K562 (cell line): Measurements from ENCODE around the gene AGFG2. TPM values are rescaled to one million over a fixed set of nuclear protein-coding genes. Genes with fewer than 3 reads are reported as not detected.
A peak's percentile ranks its signal among the peaks of the same experiment; 100 is the strongest.

Source experiments
- ATAC-seq: fragments of 200-7000 bp; cut with Tn5 transposase; 3 replicates; pipeline ENCODE4 v1.9.1; 2020; ENCODE audit warnings: moderate library complexity
- BruUV-seq: library from RNA; stranded (reverse); fragments of 400-500 nt; replicated peaks from 2 replicates; lab custom pipeline; 2021; lab: Mats Ljungman, UMichigan
- CTCF ChIA-PET: fragments of 300-600 bp; formaldehyde crosslinking; extraction: SDS; loops from one replicate; lab custom pipeline; 2021; ENCODE audit warnings: low intra/inter-chr PET ratio; lab: Yijun Ruan, JAX
- POLR2A ChIA-PET: fragments of 300-600, 350-650 bp; sonication (Branson Sonifier 250); formaldehyde crosslinking; extraction: SDS; loops from one replicate; lab custom pipeline; 2021; ENCODE audit warnings: antibody characterized with exemption, inconsistent platforms; lab: Yijun Ruan, JAX
- DNase-seq, 4 experiments: peaks; one replicate each; pipeline versions ENCODE4 v3.0.0 to v3.0.0-alpha.2; 2011 to 2018; ENCODE audit warnings: low spot score in 3 of 4, mixed read lengths in 3 of 4; ENCODE audit errors: extremely low read depth in 1 of 4
- FAIRE-seq: peaks from 2 replicates; lab custom pipeline; 2011; peaks lifted over from hg19 to GRCh38; lab: Jason Lieb, UNC
- H2AFZ ChIP-seq: 2 replicates; pipeline ENCODE4 v1.6.0; 2011; ENCODE audit warnings: low read depth, low read length, control low read depth, inconsistent platforms
- H3K27ac ChIP-seq: fragments of 200-600 bp; 3 replicates; pipeline ENCODE4 v1.8.0; 2011; ENCODE audit warnings: low read depth, mild to moderate bottlenecking, control low read depth, inconsistent platforms, low read length, moderate library complexity, mixed read lengths; ENCODE audit errors: extremely low read depth
- H3K27me3 ChIP-seq, 2 experiments: fragments of 300-600 bp in 1 of 2; 2 replicates in 1 of 2; 3 replicates in 1 of 2; pipeline versions ENCODE4 v1.6.0 to v1.8.0; 2011; ENCODE audit warnings: inconsistent platforms in 2 of 2, low read length in 2 of 2, mild to moderate bottlenecking in 1 of 2, mixed read lengths in 1 of 2, moderate library complexity in 1 of 2; ENCODE audit not compliant: control insufficient read depth in 2 of 2, insufficient read depth in 2 of 2
- H3K36me3 ChIP-seq: fragments of 300-600 bp; 3 replicates; pipeline ENCODE4 v1.8.0; 2011; ENCODE audit warnings: mild to moderate bottlenecking, low read length, inconsistent platforms; ENCODE audit not compliant: control insufficient read depth, insufficient read depth
- H3K4me1 ChIP-seq, 2 experiments: fragments of 200-600 bp in 1 of 2; replicated peaks in 1 of 2; 2 replicates in 1 of 2; 3 replicates in 1 of 2; pipeline versions ENCODE4 v1.5.1 to v1.8.0; 2011; ENCODE audit warnings: inconsistent platforms in 2 of 2, low read length in 2 of 2, mild to moderate bottlenecking in 1 of 2, mixed read lengths in 1 of 2, moderate library complexity in 1 of 2; ENCODE audit not compliant: control insufficient read depth in 2 of 2, insufficient read depth in 2 of 2
- H3K4me2 ChIP-seq: 2 replicates; pipeline ENCODE4 v1.6.1; 2011; ENCODE audit warnings: low read length, control low read depth, inconsistent platforms, mixed read lengths; ENCODE audit not compliant: insufficient read depth
- H3K4me3 ChIP-seq: fragments of 200-600 bp; sonication (generic), shearing (Covaris generic); 2 replicates; pipeline ENCODE4 v1.5.1; 2016; ENCODE audit warnings: control low read depth, inconsistent platforms
- H3K79me2 ChIP-seq: fragments of 200-600 bp; 3 replicates; pipeline ENCODE4 v1.8.0; 2011; ENCODE audit warnings: low read length, inconsistent platforms; ENCODE audit not compliant: control insufficient read depth, insufficient read depth
- H3K9ac ChIP-seq, 2 experiments: 2 replicates each; pipeline versions ENCODE4 v1.6.0 to v1.6.1; 2011; ENCODE audit warnings: low read depth in 2 of 2, low read length in 2 of 2, control low read depth in 1 of 2, inconsistent platforms in 1 of 2, mild to moderate bottlenecking in 1 of 2, mixed read lengths in 1 of 2; ENCODE audit not compliant: insufficient read depth in 1 of 2
- H3K9me1 ChIP-seq: one replicate; pipeline ENCODE4 v1.6.0; 2011; ENCODE audit warnings: inconsistent platforms, mild to moderate bottlenecking, low read length, moderate library complexity; ENCODE audit not compliant: control insufficient read depth, insufficient read depth
- H3K9me3 ChIP-seq: replicated peaks from 2 replicates; pipeline ENCODE4 v1.5.1; 2011; ENCODE audit warnings: low read depth, low read length, inconsistent platforms; ENCODE audit not compliant: control insufficient read depth, insufficient read depth
- H4K20me1 ChIP-seq: replicated peaks from 2 replicates; pipeline ENCODE4 v1.6.1; 2011; ENCODE audit warnings: low read length, inconsistent platforms, mixed read lengths; ENCODE audit not compliant: control insufficient read depth, insufficient read depth
- ARID4B ChIP-seq: sonication (generic); formaldehyde crosslinking; IDR thresholded peaks from 2 replicates; pipeline ENCODE4 v1.8.0; 2022; ENCODE audit warnings: mild to moderate bottlenecking, missing genetic modification reagents
- CREB1 ChIP-seq, 2 experiments: sonication (generic) in 1 of 2; formaldehyde crosslinking in 1 of 2; IDR thresholded peaks; 2 replicates each; pipeline versions ENCODE4 v1.6.1 to v1.8.0; 2012 to 2022; ENCODE audit warnings: inconsistent platforms in 1 of 2, mild to moderate bottlenecking in 1 of 2, missing genetic modification reagents in 1 of 2, moderate library complexity in 1 of 2
- EHMT2 ChIP-seq: fragments of 450-650 bp; IDR thresholded peaks from 2 replicates; pipeline ENCODE4 v1.6.1; 2018; ENCODE audit warnings: antibody characterized with exemption
- NFXL1 ChIP-seq: fragments of 450-650 bp; formaldehyde crosslinking; IDR thresholded peaks from 2 replicates; pipeline ENCODE4 v1.4.0; 2021; ENCODE audit warnings: mild to moderate bottlenecking
- NR2C2 ChIP-seq, 2 experiments: fragments of 200-800 bp in 1 of 2; sonication (Bioruptor generic) in 1 of 2; sonication (generic) in 1 of 2; formaldehyde crosslinking in 1 of 2; IDR thresholded peaks; 2 replicates each; pipeline versions ENCODE4 v1.6.1 to v1.8.0; 2016 to 2022; ENCODE audit warnings: mild to moderate bottlenecking in 1 of 2, missing compliant biosample characterization in 1 of 2, missing genetic modification characterization in 1 of 2, missing genetic modification reagents in 1 of 2
- RBFOX2 ChIP-seq: fragments of 200-400 bp; formaldehyde crosslinking; IDR thresholded peaks from 2 replicates; pipeline ENCODE4 v1.6.1; 2017; ENCODE audit warnings: low read depth, mild to moderate bottlenecking, low read length, moderate library complexity
- RBM22 ChIP-seq: fragments of 200-400 bp; formaldehyde crosslinking; IDR thresholded peaks from 2 replicates; pipeline ENCODE4 v1.6.1; 2018; ENCODE audit warnings: low read length, low read depth; ENCODE audit not compliant: poor library complexity, severe bottlenecking
- TGIF2 ChIP-seq: sonication (generic); formaldehyde crosslinking; IDR thresholded peaks from 2 replicates; pipeline ENCODE4 v1.8.1; 2022; ENCODE audit warnings: mild to moderate bottlenecking, missing genetic modification reagents, moderate library complexity
- THRAP3 ChIP-seq: fragments of 450-650 bp; IDR thresholded peaks from 2 replicates; pipeline ENCODE4 v1.6.1; 2016; ENCODE audit warnings: mild to moderate bottlenecking, inconsistent platforms, borderline replicate concordance
- ZKSCAN8 ChIP-seq: fragments of 200-800 bp; sonication (Bioruptor generic); IDR thresholded peaks from 2 replicates; pipeline ENCODE4 v1.6.1; 2016; ENCODE audit warnings: missing genetic modification characterization, missing compliant biosample characterization
- WGBS: fragments of 100-300 bp; shearing (Covaris generic); methylation state at CpG from one replicate; pipeline ENCODE4 v1.1.6; 2016; ENCODE audit warnings: low coverage, mixed read lengths; ENCODE audit not compliant: insufficient coverage; ENCODE audit errors: missing lambda C conversion rate; 5-methylcytosine and 5-hydroxymethylcytosine counted together
- in situ Hi-C: fragments of 300-500 bp; cut with MboI; formaldehyde crosslinking; loops from 4 replicates; pipeline ENCODE4 v1.15.0; 2018; ENCODE audit warnings: inconsistent platforms, mixed read lengths
- intact Hi-C: fragments of 100-400 bp; cut with micrococcal nuclease; formaldehyde crosslinking; loops from 2 replicates; pipeline ENCODE4 v1.14.2; 2022
- polyA plus RNA-seq, 8 experiments: library from polyadenylated mRNA; depleted of rRNA in 4 of 8; stranded (reverse) in 5 of 8; unstranded in 3 of 8; fragments of >200 nt; fragmentation: Nextera tagmentation in 2 of 8; fragmentation: Illumina TruSeq in 1 of 8; extraction: Ambion mirVana in 2 of 8; extraction: Trizol in 1 of 8; gene quantifications; 2 replicates each; pipeline versions ENCODE4 v1.2.1 to v1.2.3, GENCODE V29; 2011 to 2014; ENCODE audit warnings: inconsistent platforms in 1 of 8, missing spikeins in 1 of 8
- total RNA-seq, 7 experiments: library from RNA; depleted of rRNA in 6 of 7; stranded (reverse); fragments of >200 nt in 6 of 7; fragmentation: Illumina TruSeq in 2 of 7; extraction: Trizol in 2 of 7; gene quantifications; 2 replicates each; pipeline versions ENCODE4 v1.2.1 to v1.2.3, GENCODE V29; 2011 to 2021; ENCODE audit warnings: low replicate concordance in 1 of 7
- TF ChIP-seq, protein P1 (sequence below), 3 experiments: fragments of 200-800 bp in 1 of 3; sonication (Bioruptor generic) in 1 of 3; sonication (generic) in 1 of 3; formaldehyde crosslinking in 1 of 3; IDR thresholded peaks; 2 replicates each; pipeline versions ENCODE4 v1.6.1 to v1.8.0; 2016 to 2022; ENCODE audit warnings: mild to moderate bottlenecking in 2 of 3, missing compliant biosample characterization in 2 of 3, missing genetic modification characterization in 2 of 3, missing genetic modification reagents in 1 of 3

Gene AGFG2
- total and polyA plus RNA-seq, 9 of the 15 experiments (the other 6 are each of a cell fraction or from before 2014, with no cell fraction given): 0.31 to 23.1 (median 6.5) TPM

DNA sequence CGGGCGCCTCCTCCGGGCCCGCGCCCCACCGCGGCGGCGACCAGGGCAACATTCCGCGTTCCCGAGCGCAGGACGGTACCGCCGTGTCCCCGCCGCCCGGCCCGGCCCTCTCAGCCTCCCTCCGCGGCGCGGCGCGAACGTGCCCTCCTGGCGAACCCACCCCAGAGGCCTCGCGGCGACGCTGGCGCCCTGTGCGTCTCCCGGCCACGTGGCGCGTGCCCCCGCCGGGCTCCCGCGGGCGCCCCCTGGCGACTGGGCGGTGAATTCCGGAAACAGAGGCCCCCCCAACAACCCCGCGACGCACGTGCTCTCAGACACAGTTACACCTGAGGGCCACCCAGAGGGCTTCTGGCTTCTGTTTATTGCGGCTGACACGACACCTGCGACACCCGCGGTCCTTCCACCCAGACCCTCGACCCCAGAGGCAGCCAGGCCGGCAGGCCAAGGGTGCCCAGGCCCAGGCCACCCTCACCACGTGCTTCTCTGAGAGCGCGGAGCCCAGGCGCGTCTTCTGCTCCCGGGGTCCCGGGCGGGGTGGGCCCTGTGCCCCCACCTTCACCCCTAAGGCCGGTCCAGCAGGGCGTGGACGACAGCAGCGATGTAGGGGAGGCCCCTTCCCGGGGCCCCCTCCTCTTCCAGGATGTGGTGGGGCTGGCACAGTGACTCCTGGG lies 34.8 kb downstream of the AGFG2 start, which contains the start of gene SAP25 (continued):
- TF ChIP-seq ARID4B (CRISPR knock-in tag): no peak

DNA sequence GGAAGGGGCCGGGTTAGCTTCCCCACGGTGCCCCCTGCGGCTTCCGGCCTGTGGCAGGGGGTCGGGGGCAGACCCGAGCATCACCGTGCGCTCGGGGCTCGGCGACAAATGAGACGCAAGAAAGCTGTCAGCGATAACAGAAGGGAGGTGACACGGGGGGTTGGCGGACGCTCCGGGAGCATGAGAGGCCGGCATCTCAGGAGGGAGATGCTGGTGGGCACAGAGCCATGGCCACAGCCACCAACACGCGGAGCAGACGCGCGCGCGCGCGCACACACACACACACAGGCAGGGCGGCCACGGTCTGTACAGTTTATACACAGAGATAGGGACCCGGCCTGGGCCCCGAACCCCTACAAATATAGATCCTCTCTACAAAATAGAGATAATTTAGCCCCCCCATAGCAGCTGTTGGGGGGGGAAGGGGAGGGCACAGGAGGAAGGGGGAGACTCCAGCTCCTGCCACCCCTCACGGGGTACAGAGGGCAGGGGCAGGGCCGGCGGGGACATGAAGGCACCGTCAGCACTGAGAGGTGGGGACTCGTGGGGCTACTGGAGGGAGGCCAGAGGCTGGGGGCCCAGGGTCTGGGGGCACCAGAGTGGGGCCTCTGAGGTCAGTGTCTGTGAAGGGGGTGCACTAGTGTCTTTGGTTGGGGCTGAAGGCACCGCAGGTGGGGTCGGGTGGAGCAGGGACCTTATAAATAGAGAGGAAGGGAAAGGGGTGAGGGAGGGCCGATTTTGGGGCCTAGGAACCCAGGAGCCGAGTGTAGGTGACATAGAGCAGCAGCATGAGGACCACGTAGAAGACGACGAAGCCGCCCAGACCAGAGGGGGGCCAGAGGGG lies 35.6 kb downstream of the AGFG2 start:
- Histone ChIP-seq H3K36me3 (peaks cover 58% of the 10 kb centered on the region; the same call in 2 of the 3 replicates), H3K79me2 (no peaks in the 10 kb centered on the region), H3K4me3 (no peak overlapping the region), H2AFZ (no peak overlapping the region), H3K9me3 (no peaks in the 10 kb centered on the region), H3K27me3 (no peaks in the 10 kb centered on the region), H3K4me2 (no peak overlapping the region), H3K9ac (peak overlapping the region in 1 of 2 experiments; percentile 14; a peak in 1 of 4 replicates), H4K20me1 (no peaks in the 10 kb centered on the region), H3K27ac (no peak overlapping the region), H3K9me1 (peaks cover 4% of the 10 kb centered on the region), H3K4me1 (peaks cover 0 to 79% of the 10 kb centered on the region in 2 experiments; a peak in 3 of 5 replicates)
- 94% methylated on average over 33 of the region's 44 CpGs for whole genome bisulfite sequencing
- intact Hi-C loops (no loop called here), in situ Hi-C loops (loop anchor here (25.0 kb wide), 1 partner anchor 112 kb away; the partner anchor contains the start of gene SPACDR)
- FAIRE-seq (no peak), DNase-seq (no peak), ATAC-seq (no peak)
- CTCF ChIA-PET: no interaction called here
- POLR2A ChIA-PET: no interaction called here
- no TSS peak for BruUV-seq
- TF ChIP-seq TGIF2 (CRISPR knock-in tag) (no peak), RBM22 (peak; percentile 69), NFXL1 (no peak), EHMT2 (no peak), NR2C2 (CRISPR knock-in tag; IDR thresholded peaks at IDR 0.05) (no peak), NR2C2 (tag; IDR thresholded peaks at IDR 0.05) (no peak), CREB1 (IDR thresholded peaks at IDR 0.05) (no peak), CREB1 (CRISPR knock-in tag; IDR thresholded peaks at IDR 0.05) (no peak), THRAP3 (no peak), ZKSCAN8 (no peak), RBFOX2 (peak; percentile 12)
- TF ChIP-seq, protein P1, sequence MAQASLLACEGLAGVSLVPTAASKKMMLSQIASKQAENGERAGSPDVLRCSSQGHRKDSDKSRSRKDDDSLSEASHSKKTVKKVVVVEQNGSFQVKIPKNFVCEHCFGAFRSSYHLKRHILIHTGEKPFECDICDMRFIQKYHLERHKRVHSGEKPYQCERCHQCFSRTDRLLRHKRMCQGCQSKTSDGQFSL (CRISPR knock-in tag; IDR thresholded peaks at IDR 0.05): no peak
- TF ChIP-seq, protein P1 (tag; IDR thresholded peaks at IDR 0.05): 0 out of 4 replicates have a peak, but pooled peaks of 1 of the 2 experiments have one; percentile 25
